ENCODE results near the gene TOR1A. TPM values are rescaled to one million over a fixed set of nuclear protein-coding genes. Genes with fewer than 3 reads are reported as not detected.
A peak's percentile ranks its signal among the peaks of the same experiment; 100 is the strongest.

The TOR1A gene
- total RNA-seq, 2 experiments from 2014 or later = 52.0 to 58.5 TPM

DNA sequence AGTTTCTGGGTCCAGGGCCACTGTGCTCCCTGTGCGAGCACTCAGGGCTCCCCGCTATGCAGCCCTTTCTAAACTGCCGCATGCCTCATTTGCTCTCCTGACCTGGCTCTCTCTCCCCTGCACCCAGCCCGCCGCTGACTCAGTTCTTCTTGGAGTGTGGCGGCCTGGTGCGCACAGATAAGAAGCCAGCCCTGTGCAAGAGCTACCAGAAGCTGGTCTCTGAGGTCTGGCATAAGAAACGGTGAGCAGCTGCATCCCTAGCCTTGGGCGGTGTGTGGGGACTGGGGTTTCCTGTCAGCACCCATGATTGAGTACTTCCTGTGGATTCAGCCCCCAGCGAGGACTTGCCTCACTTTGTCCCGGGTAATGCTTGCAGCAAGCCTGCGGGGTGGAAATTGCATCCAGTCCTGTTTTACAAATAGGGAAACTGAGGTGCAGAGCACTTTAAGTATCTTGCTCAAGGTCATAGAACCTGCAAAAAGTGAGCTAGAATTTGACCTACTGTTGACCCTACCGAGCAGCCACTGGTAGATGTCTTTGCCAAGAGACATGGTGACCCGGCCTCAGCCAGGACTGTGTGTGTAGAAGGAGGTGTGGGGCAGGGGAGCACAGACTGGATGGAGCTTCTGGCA, 39.2 kb upstream of the TOR1A start:
- peak; percentile 87 for DNase-seq
- peaks cover 78% of the 10 kb centered on the region for H3K4me1 Mint-ChIP-seq
- no peaks in the 10 kb centered on the region for H3K27me3 Mint-ChIP-seq
- peak overlapping the region; percentile 87 for H3K27ac Mint-ChIP-seq
- peak overlapping the region; percentile 57 for H3K4me3 Mint-ChIP-seq
- ChIA-PET CTCF (interaction anchor here (0.7 to 1.8 kb wide), 6 partner anchors 10 to 819 kb away, joined by 3 to 6 read pairs (median 3); no protein-coding TSS in a partner anchor), POLR2A (interaction anchor here (0.6 to 0.7 kb wide), 3 partner anchors 13 to 28 kb away, joined by 4 to 8 read pairs (median 4); partner anchors contain the start of genes C9orf78 and USP20)
- no peaks in the 10 kb centered on the region for H3K9me3 Mint-ChIP-seq
- H3K36me3 Mint-ChIP-seq (ENCODE audit: low read depth) = peaks cover 71% of the 10 kb centered on the region

GRCh38 chr9:129861447-129861827, 37.5 kb upstream of the TOR1A start:
- peaks cover 74% of the 10 kb centered on the region for H3K4me1 Mint-ChIP-seq
- no peaks in the 10 kb centered on the region for H3K27me3 Mint-ChIP-seq
- H3K4me3 Mint-ChIP-seq = no peak overlapping the region
- POLR2A ChIA-PET = no interaction called here
- peak overlapping the region; percentile 76 for H3K27ac Mint-ChIP-seq
- CTCF ChIA-PET = interaction anchor here (0.5 to 1.9 kb wide), 4 partner anchors 17 to 25 kb away, joined by 3 to 6 read pairs (median 3); no protein-coding TSS in a partner anchor
- H3K9me3 Mint-ChIP-seq = no peaks in the 10 kb centered on the region
- peaks cover 69% of the 10 kb centered on the region for H3K36me3 Mint-ChIP-seq (ENCODE audit: low read depth)
- DNase-seq = no peak

- Mint-ChIP-seq H3K27ac (peak overlapping the region; percentile 88), H3K4me3 (no peak overlapping the region), H3K27me3 (no peaks in the 10 kb centered on the region), H3K4me1 (peaks cover 73% of the 10 kb centered on the region), H3K9me3 (no peaks in the 10 kb centered on the region), H3K36me3 (ENCODE audit: low read depth) (peaks cover 68% of the 10 kb centered on the region)
- no peak for DNase-seq
- ChIA-PET CTCF (interaction anchor here (0.5 to 1.9 kb wide), 9 partner anchors 10 to 98 kb away, joined by 3 to 6 read pairs (median 3); partner anchors contain the start of gene TOR1A), POLR2A (no interaction called here)
These were observed 36.9 kb upstream of the TOR1A start for GRCh38 chr9:129860653-129861446.

- Mint-ChIP-seq H3K36me3 (ENCODE audit: low read depth) (peaks cover 74% of the 10 kb centered on the region), H3K4me3 (no peak overlapping the region), H3K27ac (peak overlapping the region; percentile 62), H3K9me3 (no peaks in the 10 kb centered on the region), H3K27me3 (no peaks in the 10 kb centered on the region), H3K4me1 (peaks cover 75% of the 10 kb centered on the region)
- no peak for DNase-seq
- CTCF ChIA-PET = interaction anchor here (1.3 kb wide), 1 partner anchor 20 kb away, joined by 4 read pairs; no protein-coding TSS in a partner anchor
- POLR2A ChIA-PET = no interaction called here
These were observed 34.4 kb upstream of the TOR1A start for GRCh38 chr9:129858167-129858962.

- H3K4me1 Mint-ChIP-seq = peaks cover 73% of the 10 kb centered on the region
- H3K36me3 Mint-ChIP-seq (ENCODE audit: low read depth) = peaks cover 75% of the 10 kb centered on the region
- H3K9me3 Mint-ChIP-seq = no peaks in the 10 kb centered on the region
- ChIA-PET CTCF (no interaction called here), POLR2A (no interaction called here)
- H3K27ac Mint-ChIP-seq = peak overlapping the region; percentile 60
- H3K27me3 Mint-ChIP-seq = no peaks in the 10 kb centered on the region
- DNase-seq = no peak
- no peak overlapping the region for H3K4me3 Mint-ChIP-seq
These were observed 33.3 kb upstream of the TOR1A start for GRCh38 chr9:129857207-129857606.

GRCh38 chr9:129854588-129855110, 30.7 kb upstream of the TOR1A start:
- Mint-ChIP-seq H3K9me3 (no peaks in the 10 kb centered on the region), H3K27ac (peak overlapping the region; percentile 81), H3K4me1 (peaks cover 71% of the 10 kb centered on the region), H3K36me3 (ENCODE audit: low read depth) (peaks cover 76% of the 10 kb centered on the region), H3K4me3 (peak overlapping the region; percentile 15), H3K27me3 (no peaks in the 10 kb centered on the region)
- ChIA-PET POLR2A (interaction anchor here (0.7 to 0.8 kb wide), 2 partner anchors 10 to 31 kb away, joined by 3 to 5 read pairs; no protein-coding TSS in a partner anchor), CTCF (interaction anchor here (0.6 to 2.2 kb wide), 3 partner anchors 12 to 48 kb away, joined by 3 to 9 read pairs (median 3); no protein-coding TSS in a partner anchor)
- peak; percentile 34 for DNase-seq

DNA sequence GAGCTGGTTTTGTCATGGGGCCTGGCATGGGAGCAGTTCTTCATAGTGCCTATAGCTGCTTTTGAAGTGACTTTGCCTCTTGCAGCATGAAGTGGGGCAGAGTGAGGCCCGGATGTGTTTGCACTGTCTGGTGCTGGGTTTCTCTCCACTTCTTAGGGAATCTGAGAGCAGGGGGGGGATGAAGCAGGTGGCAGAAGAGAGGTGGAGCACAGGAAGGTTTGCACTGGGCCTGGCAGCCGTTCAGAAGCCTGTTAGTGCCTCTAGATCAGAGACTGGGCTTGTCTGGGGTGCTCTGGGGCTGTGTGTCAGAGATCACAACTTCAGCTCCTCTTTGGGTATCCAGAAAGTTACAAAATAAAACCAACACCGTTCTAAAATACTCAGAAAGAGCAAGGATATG, 29.7 kb upstream of the TOR1A start:
- peak overlapping the region; percentile 48 for H3K27ac Mint-ChIP-seq
- peaks cover 69% of the 10 kb centered on the region for H3K4me1 Mint-ChIP-seq
- H3K9me3 Mint-ChIP-seq = no peaks in the 10 kb centered on the region
- peaks cover 70% of the 10 kb centered on the region for H3K36me3 Mint-ChIP-seq (ENCODE audit: low read depth)
- H3K27me3 Mint-ChIP-seq = no peaks in the 10 kb centered on the region
- POLR2A ChIA-PET = no interaction called here
- H3K4me3 Mint-ChIP-seq = no peak overlapping the region
- no peak for DNase-seq
- CTCF ChIA-PET = interaction anchor here (0.9 to 2.2 kb wide), 3 partner anchors 10 to 117 kb away, joined by 3 to 9 read pairs (median 5); no protein-coding TSS in a partner anchor

GRCh38 chr9:129852579-129852978, 28.6 kb upstream of the TOR1A start:
- DNase-seq = no peak
- Mint-ChIP-seq H3K4me1 (peaks cover 66% of the 10 kb centered on the region), H3K36me3 (ENCODE audit: low read depth) (peaks cover 66% of the 10 kb centered on the region), H3K4me3 (no peak overlapping the region), H3K27ac (no peak overlapping the region), H3K9me3 (no peaks in the 10 kb centered on the region), H3K27me3 (no peaks in the 10 kb centered on the region)
- ChIA-PET POLR2A (no interaction called here), CTCF (interaction anchor here (0.9 to 1.7 kb wide), 3 partner anchors 11 to 115 kb away, joined by 3 to 5 read pairs (median 3); no protein-coding TSS in a partner anchor)

DNA sequence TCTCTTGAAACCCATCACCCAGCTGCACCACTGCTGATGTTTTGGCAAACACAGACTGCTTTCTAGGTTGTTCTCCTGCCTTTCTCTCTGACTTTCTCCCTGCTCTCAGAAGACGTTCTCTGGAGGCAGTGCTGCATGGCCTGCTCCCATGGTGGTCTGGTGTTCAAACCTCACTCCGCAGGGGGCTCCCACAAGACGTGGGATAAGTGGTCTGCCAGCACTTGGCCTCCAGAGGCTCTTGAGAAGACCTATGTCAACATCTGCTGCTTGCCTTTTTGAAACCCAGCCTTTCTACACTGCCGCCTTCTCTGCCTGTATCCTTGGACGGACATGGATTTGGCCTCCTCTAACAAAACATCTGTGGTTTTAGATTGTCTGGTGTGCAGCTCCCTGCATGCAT, 27.9 kb upstream of the TOR1A start:
- peaks cover 63% of the 10 kb centered on the region for H3K4me1 Mint-ChIP-seq
- H3K27me3 Mint-ChIP-seq = no peaks in the 10 kb centered on the region
- ChIA-PET CTCF (interaction anchor here (1.0 to 1.5 kb wide), 4 partner anchors 9 to 11 kb away, joined by 3 read pairs; no protein-coding TSS in a partner anchor), POLR2A (interaction anchor here (1.1 kb wide), 1 partner anchor 13 kb away, joined by 3 read pairs; no protein-coding TSS in a partner anchor)
- H3K9me3 Mint-ChIP-seq = no peaks in the 10 kb centered on the region
- no peak for DNase-seq
- peaks cover 62% of the 10 kb centered on the region for H3K36me3 Mint-ChIP-seq (ENCODE audit: low read depth)
- H3K4me3 Mint-ChIP-seq = no peak overlapping the region
- peak overlapping the region; percentile 67 for H3K27ac Mint-ChIP-seq

DNA sequence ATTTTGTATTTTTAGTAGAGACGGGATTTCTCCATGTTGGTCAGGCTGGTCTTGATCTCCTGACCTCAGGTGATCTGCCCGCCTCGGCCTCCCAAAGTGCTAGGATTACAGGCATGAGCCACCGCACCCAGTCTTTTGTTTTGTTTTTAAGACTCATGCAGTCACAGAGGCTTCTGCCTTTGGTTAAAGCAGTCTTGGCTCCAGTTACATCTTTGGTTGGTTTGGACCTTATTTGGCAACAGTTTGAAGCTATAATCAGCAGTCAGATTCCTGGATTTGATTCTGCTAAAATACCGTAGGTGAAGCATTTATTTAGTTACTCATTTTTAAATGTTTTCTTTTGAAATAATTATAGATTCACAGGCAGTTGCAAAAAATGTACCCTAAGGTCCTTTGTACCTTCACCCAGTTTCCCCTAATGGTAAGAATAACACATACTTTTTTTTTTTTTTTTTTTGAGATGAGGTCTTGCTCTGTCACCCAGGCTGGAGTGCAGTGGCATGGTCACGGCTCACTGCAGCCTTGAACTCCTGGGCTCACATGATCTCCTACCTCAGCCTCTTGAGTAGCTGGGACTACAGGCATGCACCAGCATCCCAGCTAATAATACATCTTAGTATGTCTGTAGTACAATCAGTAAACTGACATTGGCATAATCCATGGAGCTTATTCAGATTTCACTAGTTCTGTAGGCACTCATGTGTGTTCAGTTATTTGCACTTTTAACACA, 27.1 kb upstream of the TOR1A start:
- Mint-ChIP-seq H3K27me3 (no peaks in the 10 kb centered on the region), H3K4me1 (peaks cover 56% of the 10 kb centered on the region), H3K9me3 (no peaks in the 10 kb centered on the region), H3K27ac (no peak overlapping the region), H3K36me3 (ENCODE audit: low read depth) (peaks cover 56% of the 10 kb centered on the region), H3K4me3 (no peak overlapping the region)
- DNase-seq = no peak
- ChIA-PET POLR2A (interaction anchor here (1.1 kb wide), 1 partner anchor 12 kb away, joined by 3 read pairs; no protein-coding TSS in a partner anchor), CTCF (interaction anchor here (1.0 to 1.5 kb wide), 3 partner anchors 9 to 12 kb away, joined by 3 read pairs; no protein-coding TSS in a partner anchor)

DNA sequence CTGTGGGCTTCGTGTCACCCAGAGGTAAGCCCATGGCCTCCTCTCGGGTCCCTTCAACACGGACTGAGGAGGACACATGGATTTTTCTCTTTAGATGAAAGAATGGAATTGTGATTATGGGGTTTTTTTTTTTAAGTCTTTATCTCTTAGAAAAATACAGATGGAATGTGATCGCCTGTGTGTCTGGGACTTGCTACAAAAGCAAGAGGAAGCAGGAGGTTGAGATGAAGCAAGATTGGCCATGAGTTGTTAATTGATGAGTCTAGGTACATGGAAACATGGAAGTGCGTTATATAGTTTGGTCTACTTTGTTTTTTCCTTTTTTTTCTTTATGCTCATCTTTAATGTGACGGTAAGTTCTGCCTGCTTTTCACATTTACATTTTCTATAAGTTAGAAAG, 26.0 kb upstream of the TOR1A start:
- no peak overlapping the region for H3K4me3 Mint-ChIP-seq
- no peaks in the 10 kb centered on the region for H3K27me3 Mint-ChIP-seq
- H3K9me3 Mint-ChIP-seq = no peaks in the 10 kb centered on the region
- ChIA-PET POLR2A (interaction anchor here (0.6 kb wide), 1 partner anchor 13 kb away, joined by 4 read pairs; no protein-coding TSS in a partner anchor), CTCF (interaction anchor here (1.1 kb wide), 1 partner anchor 11 kb away, joined by 4 read pairs; no protein-coding TSS in a partner anchor)
- no peak overlapping the region for H3K27ac Mint-ChIP-seq
- H3K36me3 Mint-ChIP-seq (ENCODE audit: low read depth) = peaks cover 49% of the 10 kb centered on the region
- H3K4me1 Mint-ChIP-seq = peaks cover 53% of the 10 kb centered on the region
- DNase-seq = no peak
